ENCODE results near the gene DGKQ. TPM values are rescaled to one million over a fixed set of nuclear protein-coding genes. Genes with fewer than 3 reads are reported as not detected.

Gene DGKQ
- total and polyA plus RNA-seq, 7 donors = 2.2 to 3.9 (median 2.8) TPM

DNA sequence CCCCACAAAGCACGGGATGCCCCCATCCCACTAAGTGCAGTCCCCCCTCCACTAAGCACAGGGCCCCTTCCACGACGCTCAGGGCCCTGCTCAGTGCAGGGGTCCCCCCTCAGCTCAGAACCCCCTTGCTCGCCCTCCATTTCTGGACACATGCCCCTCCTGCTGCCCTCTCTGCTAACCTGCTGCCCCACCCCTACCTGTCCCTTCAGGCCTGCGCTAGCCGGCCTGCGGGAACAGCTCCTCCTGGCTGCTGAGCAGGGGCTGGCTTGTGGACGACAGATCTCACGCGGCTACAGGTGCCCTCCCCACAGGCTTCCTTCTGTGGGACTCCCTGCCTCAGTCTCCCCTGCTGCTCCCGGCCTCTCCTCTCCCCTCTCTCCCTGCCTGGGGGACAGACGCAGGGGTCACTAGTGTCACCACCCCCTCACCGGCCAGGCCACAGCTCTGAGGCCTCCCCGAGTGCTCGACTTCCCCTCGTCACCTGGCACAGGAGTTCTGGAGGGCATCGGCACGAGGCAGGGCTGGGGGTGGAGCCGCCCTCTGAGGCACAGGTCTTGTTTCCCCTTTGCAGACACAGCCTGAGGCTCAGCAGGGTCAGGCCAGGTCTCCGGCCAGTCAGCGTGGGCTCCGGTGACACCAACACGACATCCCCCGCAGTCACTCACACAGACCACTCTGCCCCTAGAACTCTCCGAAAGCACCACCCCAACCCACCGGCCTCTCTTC is 62.8 kb downstream of the DGKQ start:
- no peak overlapping the region for H3K4me3 ChIP-seq
- peaks cover 3 to 54% of the 10 kb centered on the region in 2 donors for H3K36me3 ChIP-seq (ENCODE audit: insufficient read depth in 1 of 2, low read depth in 1 of 2)
- WGBS, 3 donors = 94 to 97% (median 96%) methylated on average over 25 to 26 of the region's 26 CpGs
- intact Hi-C loops (cut with DNase I) = no loop called here
- TF ChIP-seq, protein P1, sequence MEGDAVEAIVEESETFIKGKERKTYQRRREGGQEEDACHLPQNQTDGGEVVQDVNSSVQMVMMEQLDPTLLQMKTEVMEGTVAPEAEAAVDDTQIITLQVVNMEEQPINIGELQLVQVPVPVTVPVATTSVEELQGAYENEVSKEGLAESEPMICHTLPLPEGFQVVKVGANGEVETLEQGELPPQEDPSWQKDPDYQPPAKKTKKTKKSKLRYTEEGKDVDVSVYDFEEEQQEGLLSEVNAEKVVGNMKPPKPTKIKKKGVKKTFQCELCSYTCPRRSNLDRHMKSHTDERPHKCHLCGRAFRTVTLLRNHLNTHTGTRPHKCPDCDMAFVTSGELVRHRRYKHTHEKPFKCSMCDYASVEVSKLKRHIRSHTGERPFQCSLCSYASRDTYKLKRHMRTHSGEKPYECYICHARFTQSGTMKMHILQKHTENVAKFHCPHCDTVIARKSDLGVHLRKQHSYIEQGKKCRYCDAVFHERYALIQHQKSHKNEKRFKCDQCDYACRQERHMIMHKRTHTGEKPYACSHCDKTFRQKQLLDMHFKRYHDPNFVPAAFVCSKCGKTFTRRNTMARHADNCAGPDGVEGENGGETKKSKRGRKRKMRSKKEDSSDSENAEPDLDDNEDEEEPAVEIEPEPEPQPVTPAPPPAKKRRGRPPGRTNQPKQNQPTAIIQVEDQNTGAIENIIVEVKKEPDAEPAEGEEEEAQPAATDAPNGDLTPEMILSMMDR (IDR thresholded peaks at IDR 0.05) = no peak
- ATAC-seq = no peak
- H3K4me1 ChIP-seq = no peaks in the 10 kb centered on the region
- no peaks in the 10 kb centered on the region for H3K9me3 ChIP-seq
- no peak overlapping the region for H3K27ac ChIP-seq
- H3K27me3 ChIP-seq (ENCODE audit: insufficient read depth in 3 of 3, low read length in 2 of 3) = no peaks in the 10 kb centered on the region
- DNase-seq = peak; percentile 10 to 34

DNA sequence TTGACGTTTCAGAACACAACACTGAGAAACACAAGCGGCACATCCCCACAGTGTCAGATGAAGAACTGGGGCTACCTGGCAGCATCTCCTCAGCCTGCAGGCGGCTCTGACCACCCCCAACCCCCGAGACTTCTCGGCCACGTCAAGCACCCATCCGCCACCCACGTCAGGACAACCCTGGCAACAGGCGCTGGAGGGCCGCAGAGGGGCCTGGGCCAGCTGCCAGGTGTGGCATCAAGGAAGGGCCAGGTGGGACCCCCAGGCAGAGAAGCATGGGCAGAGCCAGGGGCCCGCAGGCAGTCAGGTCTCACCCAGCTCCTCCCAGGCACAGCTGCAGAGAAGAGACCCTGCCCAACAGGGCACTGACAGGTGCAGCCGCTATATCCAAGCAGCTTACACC is 63.5 kb downstream of the DGKQ start:
- intact Hi-C loops (cut with DNase I) = no loop called here
- no peak overlapping the region for H3K27ac ChIP-seq
- TF ChIP-seq, protein P1 (IDR thresholded peaks at IDR 0.05) = no peak
- H3K9me3 ChIP-seq = no peaks in the 10 kb centered on the region
- ATAC-seq (no peak), DNase-seq (peak; percentile 3 to 42)
- no peaks in the 10 kb centered on the region for H3K27me3 ChIP-seq (ENCODE audit: insufficient read depth in 3 of 3, low read length in 2 of 3)
- H3K36me3 ChIP-seq (ENCODE audit: insufficient read depth in 1 of 2, low read depth in 1 of 2) = peaks cover 3 to 55% of the 10 kb centered on the region in 2 donors
- H3K4me3 ChIP-seq = no peak overlapping the region
- 90 to 92% (median 92%) methylated on average over 11 to 12 of the region's 12 CpGs for WGBS, 3 donors
- no peaks in the 10 kb centered on the region for H3K4me1 ChIP-seq

DNA sequence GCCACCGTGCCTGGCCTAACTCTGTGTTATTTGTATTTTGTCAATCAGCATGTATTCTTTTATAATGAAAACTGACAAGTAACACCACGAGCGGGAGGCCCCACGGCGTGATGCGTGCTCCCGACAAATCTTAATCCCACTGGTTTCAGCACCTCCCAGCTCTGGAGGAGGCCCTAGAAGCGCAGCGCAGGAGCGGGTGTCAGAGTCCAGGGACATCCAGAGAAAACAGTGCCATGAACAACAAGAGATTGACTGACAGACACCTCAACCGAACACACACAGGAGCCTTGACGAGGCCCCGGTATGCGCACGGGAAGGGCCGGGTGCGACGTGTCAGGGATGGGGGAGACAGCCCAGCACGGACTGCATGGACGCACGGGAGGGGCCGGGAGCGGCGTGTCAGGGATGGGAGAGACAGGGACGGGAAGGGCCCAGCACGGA is 64.2 kb downstream of the DGKQ start:
- Histone ChIP-seq H3K9me3 (no peaks in the 10 kb centered on the region), H3K27ac (no peak overlapping the region), H3K4me1 (no peaks in the 10 kb centered on the region), H3K27me3 (ENCODE audit: insufficient read depth in 3 of 3, low read length in 2 of 3) (no peaks in the 10 kb centered on the region), H3K36me3 (ENCODE audit: insufficient read depth in 1 of 2, low read depth in 1 of 2) (peaks cover 3 to 60% of the 10 kb centered on the region in 2 donors), H3K4me3 (no peak overlapping the region)
- DNase-seq (peak in 1 of 2 donors; percentile 42), ATAC-seq (no peak)
- TF ChIP-seq, protein P1 (IDR thresholded peaks at IDR 0.05) = no peak
- 94 to 97% (median 96%) methylated on average over 26 of the region's 26 CpGs for WGBS, 3 donors
- intact Hi-C loops (cut with DNase I) = no loop called here

Other genes with a start within 250 kb of the DGKQ start
- gene CPLX1, start 147.4 kb downstream of the DGKQ start, total RNA-seq = 1 to 10 TPM; 1.3 to 1.6 (median 1.5) TPM
- 1 to 10 TPM in 1 of 3 donors, under 1 TPM in 2; 0.44 to 2.3 (median 0.66) TPM for gene CPLX1, start 147.4 kb downstream of the DGKQ start, polyA plus RNA-seq
- gene GAK, start 41.3 kb downstream of the DGKQ start, total RNA-seq = 10 to 100 TPM; 20.9 to 46.7 (median 29.9) TPM
- gene GAK, start 41.3 kb downstream of the DGKQ start, polyA plus RNA-seq = 10 to 100 TPM; 25.7 to 55.8 (median 38.7) TPM
- gene TMEM175, start 41.1 kb downstream of the DGKQ start, total RNA-seq = 10 to 100 TPM; 11.7 to 15.3 (median 14.7) TPM
- gene TMEM175, start 41.1 kb downstream of the DGKQ start, polyA plus RNA-seq = 10 to 100 TPM in 2 of 3 donors, 1 to 10 TPM in 1; 8.7 to 23.9 (median 13.8) TPM
- 1 to 10 TPM; 5.1 to 6.0 (median 5.7) TPM for gene IDUA, start 13.5 kb upstream of the DGKQ start, total RNA-seq
- 1 to 10 TPM; 1.3 to 3.1 (median 1.9) TPM for gene IDUA, start 13.5 kb upstream of the DGKQ start, polyA plus RNA-seq
- under 1 TPM in 1 of 4 donors, not detected in 3; 0.12 TPM for gene SLC26A1, start 19.8 kb upstream of the DGKQ start, total RNA-seq
- gene SLC26A1, start 19.8 kb upstream of the DGKQ start, polyA plus RNA-seq = under 1 TPM; 0.06 to 0.36 (median 0.18) TPM
- 10 to 100 TPM; 14.4 to 18.6 (median 16.9) TPM for gene FGFRL1, start 38.1 kb upstream of the DGKQ start, total RNA-seq
- 10 to 100 TPM in 2 of 3 donors, 1 to 10 TPM in 1; 9.8 to 41.2 (median 12.8) TPM for gene FGFRL1, start 38.1 kb upstream of the DGKQ start, polyA plus RNA-seq
- gene RNF212, start 140.0 kb upstream of the DGKQ start, total RNA-seq = 1 to 10 TPM in 1 of 4 donors, under 1 TPM in 3; 0.42 to 1.5 (median 0.69) TPM
- gene RNF212, start 140.0 kb upstream of the DGKQ start, polyA plus RNA-seq = under 1 TPM; 0.03 to 0.38 (median 0.31) TPM
- 10 to 100 TPM in 1 of 4 donors, 1 to 10 TPM in 3; 6.8 to 18.5 (median 8.0) TPM for gene SPON2, start 199.0 kb upstream of the DGKQ start, total RNA-seq
- 1 to 10 TPM; 4.1 to 6.4 (median 6.2) TPM for gene SPON2, start 199.0 kb upstream of the DGKQ start, polyA plus RNA-seq